ENCODE results near the gene LPCAT3.
A peak's percentile ranks its signal among the peaks of the same experiment; 100 is the strongest.

The LPCAT3 gene

DNA sequence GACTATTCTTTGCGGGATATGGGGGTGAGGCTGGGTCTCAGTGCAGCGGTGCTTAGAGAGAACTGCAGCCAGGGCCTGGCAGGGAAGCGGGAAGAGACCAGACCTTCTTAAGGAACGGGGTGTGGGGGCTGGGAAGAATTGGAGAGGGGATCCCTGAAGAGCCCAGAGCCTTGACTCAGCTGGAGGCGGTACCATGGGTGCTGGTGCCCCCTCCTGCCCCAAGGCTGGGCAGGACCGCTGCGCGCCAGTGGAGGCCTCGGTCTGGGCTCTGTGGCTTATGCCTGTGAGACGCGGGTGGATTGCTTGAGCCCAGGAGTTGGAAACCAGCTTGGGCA, 76.0 kb downstream of the LPCAT3 start:
- TF ChIP-seq NFIC (IDR thresholded peaks at IDR 0.05) (no peak), CEBPB (IDR thresholded peaks at IDR 0.05) (no peak), TCF12 (IDR thresholded peaks at IDR 0.05; ENCODE audit: low read depth) (no peak)
- TF ChIP-seq, protein P1, sequence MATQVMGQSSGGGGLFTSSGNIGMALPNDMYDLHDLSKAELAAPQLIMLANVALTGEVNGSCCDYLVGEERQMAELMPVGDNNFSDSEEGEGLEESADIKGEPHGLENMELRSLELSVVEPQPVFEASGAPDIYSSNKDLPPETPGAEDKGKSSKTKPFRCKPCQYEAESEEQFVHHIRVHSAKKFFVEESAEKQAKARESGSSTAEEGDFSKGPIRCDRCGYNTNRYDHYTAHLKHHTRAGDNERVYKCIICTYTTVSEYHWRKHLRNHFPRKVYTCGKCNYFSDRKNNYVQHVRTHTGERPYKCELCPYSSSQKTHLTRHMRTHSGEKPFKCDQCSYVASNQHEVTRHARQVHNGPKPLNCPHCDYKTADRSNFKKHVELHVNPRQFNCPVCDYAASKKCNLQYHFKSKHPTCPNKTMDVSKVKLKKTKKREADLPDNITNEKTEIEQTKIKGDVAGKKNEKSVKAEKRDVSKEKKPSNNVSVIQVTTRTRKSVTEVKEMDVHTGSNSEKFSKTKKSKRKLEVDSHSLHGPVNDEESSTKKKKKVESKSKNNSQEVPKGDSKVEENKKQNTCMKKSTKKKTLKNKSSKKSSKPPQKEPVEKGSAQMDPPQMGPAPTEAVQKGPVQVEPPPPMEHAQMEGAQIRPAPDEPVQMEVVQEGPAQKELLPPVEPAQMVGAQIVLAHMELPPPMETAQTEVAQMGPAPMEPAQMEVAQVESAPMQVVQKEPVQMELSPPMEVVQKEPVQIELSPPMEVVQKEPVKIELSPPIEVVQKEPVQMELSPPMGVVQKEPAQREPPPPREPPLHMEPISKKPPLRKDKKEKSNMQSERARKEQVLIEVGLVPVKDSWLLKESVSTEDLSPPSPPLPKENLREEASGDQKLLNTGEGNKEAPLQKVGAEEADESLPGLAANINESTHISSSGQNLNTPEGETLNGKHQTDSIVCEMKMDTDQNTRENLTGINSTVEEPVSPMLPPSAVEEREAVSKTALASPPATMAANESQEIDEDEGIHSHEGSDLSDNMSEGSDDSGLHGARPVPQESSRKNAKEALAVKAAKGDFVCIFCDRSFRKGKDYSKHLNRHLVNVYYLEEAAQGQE (IDR thresholded peaks at IDR 0.05; ENCODE audit: low read depth) = no peak

DNA sequence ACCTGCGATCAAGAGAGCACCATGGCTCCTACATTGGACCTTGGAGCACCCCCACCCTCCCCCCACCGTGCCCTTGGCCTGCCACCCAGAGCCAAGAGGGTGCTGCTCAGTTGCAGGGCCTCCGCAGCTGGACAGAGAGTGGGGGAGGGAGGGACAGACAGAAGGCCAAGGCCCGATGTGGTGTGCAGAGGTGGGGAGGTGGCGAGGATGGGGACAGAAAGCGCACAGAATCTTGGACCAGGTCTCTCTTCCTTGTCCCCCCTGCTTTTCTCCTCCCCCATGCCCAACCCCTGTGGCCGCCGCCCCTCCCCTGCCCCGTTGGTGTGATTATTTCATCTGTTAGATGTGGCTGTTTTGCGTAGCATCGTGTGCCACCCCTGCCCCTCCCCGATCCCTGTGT, 76.5 kb downstream of the LPCAT3 start:
- TF ChIP-seq ZBTB7A (IDR thresholded peaks at IDR 0.05; ENCODE audit: low read depth) = 0 out of 2 replicates have a peak, but pooled peaks have one; percentile 18
- TF ChIP-seq CEBPB (IDR thresholded peaks at IDR 0.05) = no peak

DNA sequence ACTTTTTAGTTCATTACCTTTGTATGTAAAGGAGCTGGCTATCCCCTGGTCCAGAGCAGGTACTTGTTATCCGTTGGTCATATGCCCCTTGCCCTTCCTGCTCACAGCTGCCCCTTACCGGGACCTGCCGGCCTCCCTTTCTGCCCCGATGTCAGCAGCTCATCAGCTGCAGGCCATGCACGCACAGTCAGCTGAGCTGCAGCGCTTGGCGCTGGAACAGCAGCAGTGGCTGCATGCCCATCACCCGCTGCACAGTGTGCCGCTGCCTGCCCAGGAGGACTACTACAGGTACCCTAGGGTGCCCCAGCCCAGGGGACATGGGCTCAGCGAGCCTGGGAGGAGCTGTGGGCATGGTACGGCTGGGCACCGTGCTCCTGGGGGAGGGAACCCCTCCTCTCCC, 77.0 kb downstream of the LPCAT3 start:
- TF ChIP-seq CREB1 (IDR thresholded peaks at IDR 0.05; ENCODE audit: low read depth) (no peak), TEAD4 (IDR thresholded peaks at IDR 0.05) (no peak), FOXM1 (IDR thresholded peaks at IDR 0.05; ENCODE audit: borderline replicate concordance, low read depth) (no peak), TCF12 (IDR thresholded peaks at IDR 0.05; ENCODE audit: low read depth) (no peak), EP300 (IDR thresholded peaks at IDR 0.05; ENCODE audit: borderline replicate concordance) (no peak), EGR1 (IDR thresholded peaks at IDR 0.05) (no peak), RAD21 (IDR thresholded peaks at IDR 0.05; ENCODE audit: low read depth) (no peak)
- TF ChIP-seq, protein P2, sequence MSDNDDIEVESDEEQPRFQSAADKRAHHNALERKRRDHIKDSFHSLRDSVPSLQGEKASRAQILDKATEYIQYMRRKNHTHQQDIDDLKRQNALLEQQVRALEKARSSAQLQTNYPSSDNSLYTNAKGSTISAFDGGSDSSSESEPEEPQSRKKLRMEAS (IDR thresholded peaks at IDR 0.05) = no peak

DNA sequence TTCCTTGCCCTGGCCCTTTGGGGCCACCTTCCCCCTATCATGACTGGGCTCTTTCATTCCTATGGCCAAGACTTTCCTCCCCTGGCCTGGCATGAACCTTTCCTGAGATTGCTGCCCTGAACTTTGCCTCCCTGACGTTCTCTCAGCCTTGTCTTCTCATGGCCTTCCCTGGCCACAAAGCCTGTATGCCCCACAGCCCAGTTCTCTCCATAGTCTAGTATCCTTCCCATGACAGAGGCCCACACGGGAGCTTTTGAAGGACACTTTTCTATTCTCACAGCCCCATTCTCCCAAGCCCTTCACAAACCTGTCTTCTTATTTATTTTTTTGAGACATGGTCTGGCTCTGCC, 79.1 kb downstream of the LPCAT3 start:
- TF ChIP-seq TAF1 (IDR thresholded peaks at IDR 0.05; ENCODE audit: low read depth) (no peak), FOXM1 (IDR thresholded peaks at IDR 0.05; ENCODE audit: borderline replicate concordance, low read depth) (no peak)
- TF ChIP-seq, protein P2 (IDR thresholded peaks at IDR 0.05) = no peak
- TF ChIP-seq, protein P1 (IDR thresholded peaks at IDR 0.05; ENCODE audit: low read depth) = no peak

DNA sequence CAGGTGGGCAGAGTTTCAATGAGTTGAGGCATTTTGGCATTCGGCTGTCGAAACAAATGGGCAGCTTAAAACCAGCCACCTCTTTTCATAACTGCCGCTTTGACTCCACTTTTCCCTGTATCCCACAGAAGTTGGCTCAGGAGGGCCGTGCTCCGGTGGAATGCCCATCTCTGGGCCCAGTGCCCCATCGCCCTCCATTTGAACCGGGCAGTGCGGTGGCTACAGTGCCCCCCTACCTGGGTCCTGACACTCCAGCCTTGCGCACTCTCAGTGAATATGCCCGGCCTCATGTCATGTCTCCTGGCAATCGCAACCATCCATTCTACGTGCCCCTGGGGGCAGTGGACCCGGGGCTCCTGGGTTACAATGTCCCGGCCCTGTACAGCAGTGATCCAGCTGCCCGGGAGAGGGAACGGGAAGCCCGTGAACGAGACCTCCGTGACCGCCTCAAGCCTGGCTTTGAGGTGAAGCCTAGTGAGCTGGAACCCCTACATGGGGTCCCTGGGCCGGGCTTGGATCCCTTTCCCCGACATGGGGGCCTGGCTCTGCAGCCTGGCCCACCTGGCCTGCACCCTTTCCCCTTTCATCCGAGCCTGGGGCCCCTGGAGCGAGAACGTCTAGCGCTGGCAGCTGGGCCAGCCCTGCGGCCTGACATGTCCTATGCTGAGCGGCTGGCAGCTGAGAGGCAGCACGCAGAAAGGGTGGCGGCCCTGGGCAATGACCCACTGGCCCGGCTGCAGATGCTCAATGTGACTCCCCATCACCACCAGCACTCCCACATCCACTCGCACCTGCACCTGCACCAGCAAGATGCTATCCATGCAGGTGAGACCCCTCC, 79.7 kb downstream of the LPCAT3 start:
- TF ChIP-seq, protein P1 (IDR thresholded peaks at IDR 0.05; ENCODE audit: low read depth) = no peak
- TF ChIP-seq, protein P2 (IDR thresholded peaks at IDR 0.05) = no peak
- no peak for TF ChIP-seq TEAD4 (IDR thresholded peaks at IDR 0.05)
- no peak for TF ChIP-seq RAD21 (IDR thresholded peaks at IDR 0.05; ENCODE audit: low read depth)
- TF ChIP-seq TAF1 (IDR thresholded peaks at IDR 0.05; ENCODE audit: low read depth) = no peak
- TF ChIP-seq EP300 (IDR thresholded peaks at IDR 0.05; ENCODE audit: borderline replicate concordance) = no peak
- no peak for TF ChIP-seq ZBTB7A (IDR thresholded peaks at IDR 0.05; ENCODE audit: low read depth)

DNA sequence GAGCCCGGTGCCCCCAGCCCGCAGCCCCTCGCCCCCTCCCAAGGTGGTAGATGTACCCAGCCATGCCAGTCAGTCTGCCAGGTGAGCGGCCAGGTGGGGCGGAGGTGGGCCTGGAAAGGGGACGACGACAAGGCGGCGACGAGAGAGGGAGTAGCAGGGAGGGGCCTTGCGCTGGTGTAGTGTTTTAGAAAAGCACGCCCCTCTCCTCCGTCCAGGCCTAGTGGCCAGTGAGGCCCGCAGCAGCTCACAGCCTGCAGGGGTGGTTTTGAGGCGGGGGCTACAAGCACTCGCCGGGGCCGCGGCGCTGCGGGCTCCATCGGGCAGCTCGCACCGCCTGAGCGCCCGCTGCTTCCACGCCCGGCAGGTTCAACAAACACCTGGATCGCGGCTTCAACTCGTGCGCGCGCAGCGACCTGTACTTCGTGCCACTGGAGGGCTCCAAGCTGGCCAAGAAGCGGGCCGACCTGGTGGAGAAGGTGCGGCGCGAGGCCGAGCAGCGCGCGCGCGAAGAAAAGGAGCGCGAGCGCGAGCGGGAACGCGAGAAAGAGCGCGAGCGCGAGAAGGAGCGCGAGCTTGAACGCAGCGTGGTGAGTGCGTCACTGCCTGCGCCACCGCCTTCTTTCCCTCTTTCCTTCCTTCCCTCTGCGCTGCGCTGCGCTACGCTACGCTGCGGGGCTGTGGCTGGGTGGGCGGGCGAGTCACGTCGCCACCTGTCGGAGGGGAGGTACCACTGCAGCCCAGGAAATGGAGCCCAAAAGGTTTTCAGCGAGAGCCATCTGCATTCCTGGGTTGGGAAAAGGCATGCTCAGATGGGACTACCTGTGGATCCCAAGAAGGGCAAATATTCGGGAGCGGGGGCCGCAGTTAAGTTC, 80.6 kb downstream of the LPCAT3 start:
- TF ChIP-seq FOXM1 (IDR thresholded peaks at IDR 0.05; ENCODE audit: borderline replicate concordance, low read depth) (0 out of 2 replicates have a peak, but pooled peaks have one; percentile 46), TAF1 (IDR thresholded peaks at IDR 0.05; ENCODE audit: low read depth) (peak; percentile 53; the same call in 1 of the 2 replicates), TEAD4 (IDR thresholded peaks at IDR 0.05) (peak; percentile 74), YY1 (IDR thresholded peaks at IDR 0.05; ENCODE audit: low read depth) (peak; percentile 83), ZBTB7A (IDR thresholded peaks at IDR 0.05; ENCODE audit: low read depth) (peak; percentile 20; the same call in 1 of the 2 replicates), CREB1 (IDR thresholded peaks at IDR 0.05; ENCODE audit: low read depth) (peak; percentile 92), RAD21 (IDR thresholded peaks at IDR 0.05; ENCODE audit: low read depth) (peak; percentile 47; the same call in 1 of the 2 replicates), TCF12 (IDR thresholded peaks at IDR 0.05; ENCODE audit: low read depth) (peak; percentile 81), EGR1 (IDR thresholded peaks at IDR 0.05) (peak; percentile 87), CEBPB (IDR thresholded peaks at IDR 0.05) (no peak; the same call in 1 of the 2 replicates), EP300 (IDR thresholded peaks at IDR 0.05; ENCODE audit: borderline replicate concordance) (peak; percentile 64; the same call in 1 of the 2 replicates)
- TF ChIP-seq, protein P2 (IDR thresholded peaks at IDR 0.05) = peak; percentile 96
- TF ChIP-seq, protein P1 (IDR thresholded peaks at IDR 0.05; ENCODE audit: low read depth) = no peak
- TF ChIP-seq, protein P3, sequence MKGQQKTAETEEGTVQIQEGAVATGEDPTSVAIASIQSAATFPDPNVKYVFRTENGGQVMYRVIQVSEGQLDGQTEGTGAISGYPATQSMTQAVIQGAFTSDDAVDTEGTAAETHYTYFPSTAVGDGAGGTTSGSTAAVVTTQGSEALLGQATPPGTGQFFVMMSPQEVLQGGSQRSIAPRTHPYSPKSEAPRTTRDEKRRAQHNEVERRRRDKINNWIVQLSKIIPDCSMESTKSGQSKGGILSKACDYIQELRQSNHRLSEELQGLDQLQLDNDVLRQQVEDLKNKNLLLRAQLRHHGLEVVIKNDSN (IDR thresholded peaks at IDR 0.05) = peak; percentile 64

Measured in Ishikawa (cell line).